ENCODE data around the gene EFHC1. TPM values are rescaled to one million over a fixed set of nuclear protein-coding genes. Genes with fewer than 3 reads are reported as not detected.

Gene EFHC1
- total RNA-seq, 1 donor from 2014 or later: 59.8 TPM

DNA sequence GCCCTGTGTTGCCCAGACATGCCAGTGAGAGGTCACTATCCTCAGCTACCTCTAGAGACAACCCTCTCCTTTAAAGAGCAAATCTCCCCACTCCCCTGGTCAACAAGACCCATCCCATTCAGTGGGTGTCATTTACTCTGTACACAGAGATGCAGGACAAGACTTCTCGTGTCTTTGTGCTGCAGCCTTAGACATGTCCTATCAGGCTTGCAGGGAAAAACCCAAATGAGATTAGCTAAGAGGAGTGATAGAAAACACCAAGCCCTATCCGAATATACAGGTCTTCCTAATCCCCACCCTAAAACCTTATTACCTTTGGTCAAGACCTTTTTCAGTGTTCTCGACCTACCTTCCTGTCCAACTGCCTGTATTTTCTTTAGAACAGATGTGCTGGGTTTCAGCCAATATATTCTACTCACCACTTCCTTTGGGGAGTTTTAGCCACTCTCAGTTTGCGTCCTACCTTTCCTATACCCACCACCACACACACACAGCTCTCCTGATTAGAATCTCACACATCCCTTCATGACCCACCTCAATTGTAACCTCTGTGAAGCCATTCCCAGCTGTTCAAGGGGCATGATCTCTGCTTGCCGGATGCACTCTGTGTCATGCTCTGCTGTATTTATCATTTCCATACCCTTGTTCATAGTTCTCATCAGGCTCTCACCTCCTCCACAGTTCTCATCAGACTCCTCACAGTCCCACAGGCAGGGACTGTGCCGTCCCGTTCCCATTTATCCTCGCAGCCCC lies 117.0 kb downstream of the EFHC1 start:
- no peak overlapping the region for H3K4me3 ChIP-seq
- Mint-ChIP-seq H3K4me1 (peaks cover 19% of the 10 kb centered on the region), H3K9me3 (no peaks in the 10 kb centered on the region), H3K27ac (peak overlapping the region; percentile 35), H3K36me3 (peaks cover 3% of the 10 kb centered on the region), H3K4me3 (no peak overlapping the region), H3K27me3 (ENCODE audit: insufficient read depth, low read depth) (peaks cover 2% of the 10 kb centered on the region)
- DNase-seq (ENCODE audit: low spot score): no peak
- H3K36me3 ChIP-seq: no peaks in the 10 kb centered on the region
- TF ChIP-seq EZH2 (IDR thresholded peaks at IDR 0.05) (no peak), EZH2phosphoT487 (IDR thresholded peaks at IDR 0.05) (no peak)
- TF ChIP-seq, protein P1, sequence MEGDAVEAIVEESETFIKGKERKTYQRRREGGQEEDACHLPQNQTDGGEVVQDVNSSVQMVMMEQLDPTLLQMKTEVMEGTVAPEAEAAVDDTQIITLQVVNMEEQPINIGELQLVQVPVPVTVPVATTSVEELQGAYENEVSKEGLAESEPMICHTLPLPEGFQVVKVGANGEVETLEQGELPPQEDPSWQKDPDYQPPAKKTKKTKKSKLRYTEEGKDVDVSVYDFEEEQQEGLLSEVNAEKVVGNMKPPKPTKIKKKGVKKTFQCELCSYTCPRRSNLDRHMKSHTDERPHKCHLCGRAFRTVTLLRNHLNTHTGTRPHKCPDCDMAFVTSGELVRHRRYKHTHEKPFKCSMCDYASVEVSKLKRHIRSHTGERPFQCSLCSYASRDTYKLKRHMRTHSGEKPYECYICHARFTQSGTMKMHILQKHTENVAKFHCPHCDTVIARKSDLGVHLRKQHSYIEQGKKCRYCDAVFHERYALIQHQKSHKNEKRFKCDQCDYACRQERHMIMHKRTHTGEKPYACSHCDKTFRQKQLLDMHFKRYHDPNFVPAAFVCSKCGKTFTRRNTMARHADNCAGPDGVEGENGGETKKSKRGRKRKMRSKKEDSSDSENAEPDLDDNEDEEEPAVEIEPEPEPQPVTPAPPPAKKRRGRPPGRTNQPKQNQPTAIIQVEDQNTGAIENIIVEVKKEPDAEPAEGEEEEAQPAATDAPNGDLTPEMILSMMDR (IDR thresholded peaks at IDR 0.05): no peak
- H3K79me2 ChIP-seq (ENCODE audit: low read depth): peaks cover under 1% of the 10 kb centered on the region
- H3K9me3 ChIP-seq (ENCODE audit: low read depth): no peaks in the 10 kb centered on the region
- H4K20me1 ChIP-seq (ENCODE audit: low read depth): peaks cover 6% of the 10 kb centered on the region
- H3K4me2 ChIP-seq: no peak overlapping the region
- H3K9ac ChIP-seq: no peak overlapping the region
- peaks cover 10% of the 10 kb centered on the region for H3K4me1 ChIP-seq
- H3F3A ChIP-seq (ENCODE audit: low read depth): no peaks in the 10 kb centered on the region
- no peak overlapping the region for H3K27ac ChIP-seq
- no peaks in the 10 kb centered on the region for H3K27me3 ChIP-seq
- H2AFZ ChIP-seq (replicated peaks): no peak overlapping the region

- no peak for DNase-seq (ENCODE audit: low spot score)
- H3K4me1 ChIP-seq: peaks cover 10% of the 10 kb centered on the region
- no peaks in the 10 kb centered on the region for H3K36me3 ChIP-seq
- H3K4me2 ChIP-seq: no peak overlapping the region
- Mint-ChIP-seq H3K27me3 (ENCODE audit: insufficient read depth, low read depth) (peaks cover 2% of the 10 kb centered on the region), H3K4me3 (no peak overlapping the region), H3K9me3 (no peaks in the 10 kb centered on the region), H3K36me3 (peaks cover 2% of the 10 kb centered on the region), H3K27ac (no peak overlapping the region), H3K4me1 (peaks cover 28% of the 10 kb centered on the region)
- no peak overlapping the region for H3K27ac ChIP-seq
- peaks cover 6% of the 10 kb centered on the region for H4K20me1 ChIP-seq (ENCODE audit: low read depth)
- no peaks in the 10 kb centered on the region for H3K27me3 ChIP-seq
- no peaks in the 10 kb centered on the region for H3F3A ChIP-seq (ENCODE audit: low read depth)
- H3K79me2 ChIP-seq (ENCODE audit: low read depth): peaks cover 9% of the 10 kb centered on the region
- no peaks in the 10 kb centered on the region for H3K9me3 ChIP-seq (ENCODE audit: low read depth)
- TF ChIP-seq EZH2 (IDR thresholded peaks at IDR 0.05): no peak
- no peak for TF ChIP-seq EZH2phosphoT487 (IDR thresholded peaks at IDR 0.05)
- TF ChIP-seq, protein P1 (IDR thresholded peaks at IDR 0.05): no peak
- H2AFZ ChIP-seq (replicated peaks): no peak overlapping the region
- H3K9ac ChIP-seq: no peak overlapping the region
- no peak overlapping the region for H3K4me3 ChIP-seq
Observed at GRCh38 chr6:52538252-52538900, 118.2 kb downstream of the EFHC1 start.

GRCh38 chr6:52538901-52539354 lies 118.8 kb downstream of the EFHC1 start:
- H3K4me1 Mint-ChIP-seq: peaks cover 34% of the 10 kb centered on the region

More at GRCh38 chr6:52538901-52539354, 118.8 kb downstream of the EFHC1 start:
- DNase-seq (ENCODE audit: low spot score): no peak
- no peaks in the 10 kb centered on the region for H3K27me3 ChIP-seq
- Mint-ChIP-seq H3K4me3 (no peak overlapping the region), H3K9me3 (no peaks in the 10 kb centered on the region), H3K27ac (no peak overlapping the region), H3K27me3 (ENCODE audit: insufficient read depth, low read depth) (peaks cover 2% of the 10 kb centered on the region), H3K36me3 (peaks cover 3% of the 10 kb centered on the region)
- H3K27ac ChIP-seq: no peak overlapping the region
- H3F3A ChIP-seq (ENCODE audit: low read depth): no peaks in the 10 kb centered on the region
- H3K4me2 ChIP-seq: no peak overlapping the region
- no peak overlapping the region for H2AFZ ChIP-seq (replicated peaks)
- TF ChIP-seq EZH2 (IDR thresholded peaks at IDR 0.05) (no peak), EZH2phosphoT487 (IDR thresholded peaks at IDR 0.05) (no peak)
- TF ChIP-seq, protein P1 (IDR thresholded peaks at IDR 0.05): no peak
- no peaks in the 10 kb centered on the region for H3K36me3 ChIP-seq
- H3K9ac ChIP-seq: no peak overlapping the region
- H4K20me1 ChIP-seq (ENCODE audit: low read depth): peaks cover 8% of the 10 kb centered on the region
- H3K4me3 ChIP-seq: no peak overlapping the region
- H3K9me3 ChIP-seq (ENCODE audit: low read depth): no peaks in the 10 kb centered on the region
- H3K4me1 ChIP-seq: peaks cover 10% of the 10 kb centered on the region
- peaks cover 9% of the 10 kb centered on the region for H3K79me2 ChIP-seq (ENCODE audit: low read depth)

All from neural progenitor cell (in vitro differentiated cells).